NCI-H345 treated with DMSO at 0.1 percent for 48 hours (cell line): Measurements from ENCODE around the gene TPR.

ENCODE experiments used
- DNase-seq: peaks from one replicate; lab custom pipeline; 2025; ENCODE audit not compliant: unreplicated experiment; lab: John Stamatoyannopoulos, UW

TPR gene

GRCh38 chr1:186330758-186331157 lies 44.3 kb downstream of the TPR start:
- no peak for DNase-seq

DNA sequence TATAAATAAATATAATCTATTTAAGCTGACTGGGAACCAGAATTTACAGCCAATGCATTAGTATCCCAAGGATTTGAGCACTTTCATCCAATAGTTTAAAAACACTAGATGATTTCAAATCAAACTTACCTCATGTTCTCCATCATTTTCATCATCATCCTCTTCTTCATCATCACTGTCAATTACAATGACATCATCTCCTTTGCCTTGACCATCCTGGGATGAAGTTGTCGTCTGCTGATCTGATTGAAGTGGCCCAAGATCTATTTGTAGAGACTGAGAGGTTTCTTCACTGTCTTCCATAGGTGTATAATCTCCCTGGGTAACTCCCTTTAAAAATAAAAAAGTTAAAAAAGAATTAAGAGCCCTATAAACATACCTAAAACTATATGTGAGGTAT lies 47.7 kb downstream of the TPR start:
- DNase-seq: no peak

GRCh38 chr1:186326009-186326408 lies 49.0 kb downstream of the TPR start:
- no peak for DNase-seq

GRCh38 chr1:186325239-186325638 lies 49.8 kb downstream of the TPR start:
- DNase-seq: no peak

DNA sequence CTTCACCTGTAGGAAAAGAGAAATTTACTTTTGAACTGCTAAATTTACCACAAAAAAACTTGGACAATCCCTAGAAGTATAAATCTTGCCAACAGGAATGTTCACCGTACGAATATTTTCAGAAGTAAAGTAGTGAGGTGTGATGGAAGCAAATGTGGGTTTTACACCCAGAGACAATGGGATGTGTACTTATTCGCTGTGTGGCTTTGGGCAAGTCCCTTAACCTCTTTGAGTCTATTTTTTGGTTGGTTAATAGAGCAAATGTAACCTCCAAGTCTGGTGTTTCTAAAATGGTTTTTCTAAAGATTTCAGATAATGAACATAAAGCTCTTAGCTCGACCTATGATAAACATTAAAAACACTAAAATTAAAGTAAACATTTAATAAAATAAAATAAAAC lies 51.2 kb downstream of the TPR start:
- no peak for DNase-seq

DNA sequence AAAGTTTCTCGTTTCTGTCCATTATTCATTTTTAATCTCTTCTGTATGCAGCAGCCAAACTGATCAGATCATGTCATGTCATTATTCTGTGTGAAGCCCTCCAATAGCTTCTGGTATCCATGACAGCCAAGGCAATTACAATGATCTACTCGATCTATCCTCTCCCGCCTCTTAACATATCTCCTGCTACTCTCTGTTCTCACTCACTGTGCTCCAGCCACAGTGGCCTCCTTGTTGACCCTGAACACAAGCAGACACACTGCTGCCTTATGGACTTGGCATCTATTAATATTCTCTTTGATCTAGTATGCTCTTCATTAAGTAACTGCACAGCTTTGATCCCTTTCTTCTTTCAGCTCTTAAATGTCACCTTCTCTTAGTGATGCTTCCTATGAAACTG lies 59.5 kb downstream of the TPR start:
- no peak for DNase-seq

GRCh38 chr1:186311375-186312051 lies 63.5 kb downstream of the TPR start:
- no peak for DNase-seq

- DNase-seq: no peak
Measured at GRCh38 chr1:186310307-186310706, 64.7 kb downstream of the TPR start.

DNA sequence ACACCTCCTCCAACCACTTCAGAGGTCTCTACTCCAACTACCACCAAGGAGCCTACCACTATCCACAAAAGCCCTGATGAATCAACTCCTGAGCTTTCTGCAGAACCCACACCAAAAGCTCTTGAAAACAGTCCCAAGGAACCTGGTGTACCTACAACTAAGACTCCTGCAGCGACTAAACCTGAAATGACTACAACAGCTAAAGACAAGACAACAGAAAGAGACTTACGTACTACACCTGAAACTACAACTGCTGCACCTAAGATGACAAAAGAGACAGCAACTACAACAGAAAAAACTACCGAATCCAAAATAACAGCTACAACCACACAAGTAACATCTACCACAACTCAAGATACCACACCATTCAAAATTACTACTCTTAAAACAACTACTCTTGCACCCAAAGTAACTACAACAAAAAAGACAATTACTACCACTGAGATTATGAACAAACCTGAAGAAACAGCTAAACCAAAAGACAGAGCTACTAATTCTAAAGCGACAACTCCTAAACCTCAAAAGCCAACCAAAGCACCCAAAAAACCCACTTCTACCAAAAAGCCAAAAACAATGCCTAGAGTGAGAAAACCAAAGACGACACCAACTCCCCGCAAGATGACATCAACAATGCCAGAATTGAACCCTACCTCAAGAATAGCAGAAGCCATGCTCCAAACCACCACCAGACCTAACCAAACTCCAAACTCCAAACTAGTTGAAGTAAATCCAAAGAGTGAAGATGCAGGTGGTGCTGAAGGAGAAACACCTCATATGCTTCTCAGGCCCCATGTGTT lies 66.6 kb downstream of the TPR start:
- DNase-seq: no peak

DNA sequence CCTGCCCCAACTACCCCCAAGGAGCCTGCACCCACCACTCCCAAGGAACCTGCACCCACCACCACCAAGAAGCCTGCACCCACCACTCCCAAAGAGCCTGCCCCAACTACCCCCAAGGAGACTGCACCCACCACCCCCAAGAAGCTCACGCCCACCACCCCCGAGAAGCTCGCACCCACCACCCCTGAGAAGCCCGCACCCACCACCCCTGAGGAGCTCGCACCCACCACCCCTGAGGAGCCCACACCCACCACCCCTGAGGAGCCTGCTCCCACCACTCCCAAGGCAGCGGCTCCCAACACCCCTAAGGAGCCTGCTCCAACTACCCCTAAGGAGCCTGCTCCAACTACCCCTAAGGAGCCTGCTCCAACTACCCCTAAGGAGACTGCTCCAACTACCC lies 67.6 kb downstream of the TPR start:
- no peak for DNase-seq

- DNase-seq: no peak
Measured at GRCh38 chr1:186306533-186306932, 68.5 kb downstream of the TPR start.

DNA sequence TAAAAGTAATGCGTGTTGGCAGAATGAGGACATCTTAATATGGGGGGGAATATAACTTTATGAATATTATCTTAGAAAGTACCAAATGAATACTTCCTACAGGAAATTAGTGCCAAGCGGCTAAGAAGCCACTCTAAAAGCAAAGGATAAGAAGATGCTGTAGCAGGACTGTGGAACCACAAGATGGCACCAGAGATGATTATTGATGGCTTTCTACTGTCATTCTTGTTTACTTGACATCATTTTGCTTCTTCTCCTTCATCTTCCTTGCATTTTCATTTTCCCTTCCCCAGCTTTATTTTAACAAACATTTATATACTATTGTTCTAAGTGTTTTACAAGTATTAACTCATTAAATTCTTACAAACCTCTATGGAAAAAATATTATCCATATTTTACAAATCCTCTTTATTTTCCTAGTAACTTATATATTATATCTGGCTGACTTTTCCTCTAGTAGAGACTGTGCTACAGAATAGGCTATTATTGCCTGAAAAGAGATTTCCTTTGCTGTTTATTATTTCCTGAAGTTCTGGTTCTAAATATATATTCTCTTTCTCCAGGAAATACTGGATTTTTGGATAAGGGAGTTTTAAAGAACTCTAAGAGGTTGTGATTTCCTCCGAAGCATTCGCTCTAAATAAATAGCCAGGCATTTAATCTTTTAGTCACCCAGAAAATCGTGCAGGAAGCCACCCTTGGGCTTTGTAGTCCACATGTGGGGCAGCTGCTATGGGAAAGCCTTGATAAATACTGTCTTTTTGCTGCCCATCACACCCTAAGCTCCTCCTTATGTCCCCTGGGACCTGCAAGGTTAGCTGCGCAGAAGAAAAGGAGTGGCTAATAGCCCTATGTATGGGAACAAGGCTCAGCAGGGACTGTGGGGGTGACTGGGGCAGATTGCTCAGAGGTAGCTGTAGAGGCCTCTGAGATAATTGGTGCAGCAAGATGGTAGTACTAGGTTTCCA lies 69.8 kb downstream of the TPR start:
- DNase-seq: no peak

DNA sequence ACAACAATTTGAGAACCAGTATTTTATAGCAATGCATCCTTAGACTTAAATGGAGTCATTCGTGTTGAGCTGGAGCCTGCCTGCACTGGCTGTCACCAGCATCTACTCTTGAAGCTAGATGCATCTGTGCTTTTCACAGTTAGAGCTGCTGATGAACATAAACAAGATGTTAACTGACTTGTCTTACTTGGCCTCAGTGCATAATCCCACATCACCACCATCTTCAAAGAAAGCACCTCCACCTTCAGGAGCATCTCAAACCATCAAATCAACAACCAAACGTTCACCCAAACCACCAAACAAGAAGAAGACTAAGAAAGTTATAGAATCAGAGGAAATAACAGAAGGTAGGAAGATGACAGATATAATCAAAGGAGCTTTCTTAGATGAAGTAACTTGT lies 71.1 kb downstream of the TPR start:
- no peak for DNase-seq

GRCh38 chr1:186302381-186302920 lies 72.6 kb downstream of the TPR start:
- no peak for DNase-seq

GRCh38 chr1:186301448-186301847 lies 73.6 kb downstream of the TPR start:
- DNase-seq: no peak

GRCh38 chr1:186300056-186300455 lies 75.0 kb downstream of the TPR start:
- DNase-seq: no peak

DNA sequence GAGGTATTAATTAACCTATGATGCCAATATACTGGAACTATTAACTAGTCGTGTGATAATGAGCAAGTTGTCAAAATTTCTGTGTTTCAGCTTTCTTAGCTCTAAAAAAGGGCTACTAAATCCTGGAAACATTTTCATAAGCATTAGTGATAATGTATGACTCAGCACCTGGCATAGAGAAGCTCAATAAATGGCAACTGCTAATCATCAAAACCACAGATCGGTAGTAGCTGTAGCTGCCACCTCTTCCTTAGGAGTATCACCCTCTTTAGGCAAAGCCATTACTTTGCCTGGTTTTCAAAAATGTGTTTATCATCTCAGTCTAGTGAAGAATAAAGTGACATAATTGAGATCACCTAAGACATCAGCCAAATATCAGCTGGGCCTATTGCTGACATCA lies 75.5 kb downstream of the TPR start:
- no peak for DNase-seq

DNA sequence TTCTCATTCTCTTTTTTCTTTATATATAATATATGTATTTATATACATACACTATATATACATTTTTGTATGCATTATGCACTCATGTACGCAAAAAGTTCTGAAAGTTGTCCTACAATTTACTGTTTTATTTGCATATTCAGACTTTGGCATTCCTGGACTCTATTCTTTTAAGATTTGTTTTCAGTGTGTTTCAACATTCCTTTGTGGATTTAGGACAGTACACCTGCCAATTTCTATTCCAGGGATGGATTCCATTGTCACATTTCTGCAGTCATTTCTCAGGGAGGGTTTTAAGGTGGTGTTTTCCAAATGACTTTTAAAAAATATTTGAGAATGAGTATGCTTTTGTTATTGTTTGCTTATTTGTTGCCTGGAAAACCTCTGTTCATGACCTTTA lies 76.2 kb downstream of the TPR start:
- DNase-seq: no peak

- no peak for DNase-seq
Measured at GRCh38 chr1:186297439-186298045, 77.5 kb downstream of the TPR start.

DNA sequence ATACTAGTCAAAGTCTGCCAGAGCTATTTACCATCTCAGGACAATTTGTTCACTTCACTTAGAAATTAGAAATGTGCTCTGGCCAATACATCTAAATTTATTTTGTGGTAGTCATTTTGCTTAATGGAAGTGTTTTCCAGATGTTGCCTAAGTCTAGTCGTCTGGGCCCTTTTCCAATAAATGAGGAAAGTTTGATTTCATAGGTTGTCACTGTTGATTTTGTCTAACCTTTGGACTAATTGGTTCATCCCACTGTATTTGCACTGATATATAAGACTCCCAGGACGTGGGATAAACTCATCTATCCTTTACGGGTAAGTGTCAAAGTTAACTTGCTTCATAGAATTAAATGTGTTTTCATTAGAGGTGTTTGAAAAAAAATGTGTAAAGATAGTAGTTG lies 79.1 kb downstream of the TPR start, which contains the start of gene PRG4:
PRG4 (plus strand) TSS at position 300 of the 400 bp plus-strand sequence.
- DNase-seq: no peak

GRCh38 chr1:186292875-186293274 lies 82.2 kb downstream of the TPR start:
- DNase-seq: no peak
